Neural progenitor cell (in vitro differentiated cells): ENCODE results near the gene SLC2A14. TPM values are rescaled to one million over a fixed set of nuclear protein-coding genes. Genes with fewer than 3 reads are reported as not detected.
"Not testable (repeated sequence)": the region's sequence is repeated elsewhere in the genome, so short reads cannot be mapped to it uniquely, and the experiment has no call there.

ENCODE experiments used
- DNase-seq: peaks from one replicate; pipeline ENCODE4 v3.0.0-alpha.2; 2016; ENCODE audit warnings: low spot score
- H2AFZ ChIP-seq: fragments of 200-600 bp; sonication (generic); replicated peaks from 2 replicates; pipeline ENCODE4 v1.6.1; 2016; ENCODE audit warnings: antibody characterized with exemption
- H3F3A ChIP-seq: fragments of 200-600 bp; sonication (generic); 2 replicates; pipeline ENCODE4 v1.6.1; 2016; ENCODE audit warnings: antibody characterized with exemption, low read depth
- H3K27ac ChIP-seq: fragments of 200-600 bp; sonication (generic); 2 replicates; pipeline ENCODE4 v1.5.1; 2016; ENCODE audit warnings: mild to moderate bottlenecking
- H3K27me3 ChIP-seq: fragments of 200-600 bp; sonication (generic); 2 replicates; pipeline ENCODE4 v1.6.1; 2016; ENCODE audit warnings: mild to moderate bottlenecking, moderate library complexity
- H3K36me3 ChIP-seq: fragments of 200-600 bp; sonication (generic); 2 replicates; pipeline ENCODE4 v1.5.1; 2016
- H3K4me1 ChIP-seq: fragments of 200-600 bp; sonication (generic); 2 replicates; pipeline ENCODE4 v1.6.1; 2016; ENCODE audit warnings: mixed run types
- H3K4me2 ChIP-seq: fragments of 200-600 bp; sonication (generic); 2 replicates; pipeline ENCODE4 v1.6.1; 2016
- H3K4me3 ChIP-seq: fragments of 200-600 bp; sonication (generic); 2 replicates; pipeline ENCODE4 v1.5.1; 2016
- H3K79me2 ChIP-seq: fragments of 200-600 bp; sonication (generic); 2 replicates; pipeline ENCODE4 v1.6.1; 2016; ENCODE audit warnings: low read depth
- H3K9ac ChIP-seq: fragments of 200-600 bp; sonication (generic); 2 replicates; pipeline ENCODE4 v1.6.1; 2016
- H3K9me3 ChIP-seq: fragments of 200-600 bp; sonication (generic); 2 replicates; pipeline ENCODE4 v1.5.1; 2016; ENCODE audit warnings: low read depth
- H4K20me1 ChIP-seq: fragments of 200-600 bp; sonication (generic); 2 replicates; pipeline ENCODE4 v1.6.1; 2016; ENCODE audit warnings: low read depth
- H3K27ac Mint-ChIP-seq: 3 replicates; pipeline ENCODE4 v1.8.0; 2021; ENCODE audit warnings: mixed read lengths
- H3K27me3 Mint-ChIP-seq: 2 replicates; pipeline ENCODE4 v1.8.0; 2022; ENCODE audit warnings: low read depth, mild to moderate bottlenecking, inconsistent platforms, moderate library complexity, mixed read lengths; ENCODE audit not compliant: insufficient read depth
- H3K36me3 Mint-ChIP-seq: 3 replicates; pipeline ENCODE4 v1.8.0; 2021; ENCODE audit warnings: mixed read lengths
- H3K4me1 Mint-ChIP-seq: 3 replicates; pipeline ENCODE4 v1.8.0; 2021; ENCODE audit warnings: mixed read lengths
- H3K4me3 Mint-ChIP-seq: 3 replicates; pipeline ENCODE4 v1.8.0; 2021; ENCODE audit warnings: mild to moderate bottlenecking, moderate library complexity, mixed read lengths
- H3K9me3 Mint-ChIP-seq: 3 replicates; pipeline ENCODE4 v1.8.0; 2020; ENCODE audit warnings: mixed read lengths
- CTCF ChIP-seq: fragments of 200-600 bp; sonication (generic); IDR thresholded peaks from 2 replicates; pipeline ENCODE4 v1.5.1; 2017; ENCODE audit warnings: antibody characterized with exemption, mild to moderate bottlenecking
- EZH2 ChIP-seq: fragments of 200-600 bp; sonication (generic); IDR thresholded peaks from 2 replicates; pipeline ENCODE4 v1.6.1; 2017; ENCODE audit warnings: antibody characterized with exemption, mild to moderate bottlenecking, moderate library complexity
- EZH2phosphoT487 ChIP-seq: fragments of 200-600 bp; sonication (generic); IDR thresholded peaks from 2 replicates; pipeline ENCODE4 v1.6.1; 2017; ENCODE audit warnings: antibody characterized with exemption
- total RNA-seq: library from RNA; depleted of rRNA; stranded (reverse); fragments of >200 nt; gene quantifications from 2 replicates; pipeline ENCODE4 v1.2.3, GENCODE V29; 2015; ENCODE audit warnings: low replicate concordance

The SLC2A14 gene
- total RNA-seq, 1 donor from 2014 or later, result 0.49 TPM

- no peaks in the 10 kb centered on the region for H3K79me2 ChIP-seq
- no peak overlapping the region for H3K4me3 Mint-ChIP-seq
- H3K27ac Mint-ChIP-seq, result no peak overlapping the region
- H3K27me3 Mint-ChIP-seq, result no peaks in the 10 kb centered on the region
- H3K4me2 ChIP-seq, result no peak overlapping the region
- H3K4me1 Mint-ChIP-seq, result no peaks in the 10 kb centered on the region
- H3K36me3 ChIP-seq, result no peaks in the 10 kb centered on the region
- peaks cover 2% of the 10 kb centered on the region for H3F3A ChIP-seq
- H3K9ac ChIP-seq, result no peak overlapping the region
- no peak overlapping the region for H3K4me3 ChIP-seq
- no peaks in the 10 kb centered on the region for H3K4me1 ChIP-seq
- no peak for DNase-seq
- H2AFZ ChIP-seq, result no peak overlapping the region
- H4K20me1 ChIP-seq, result no peaks in the 10 kb centered on the region
- TF ChIP-seq CTCF (no peak), EZH2 (no peak), EZH2phosphoT487 (no peak)
- no peaks in the 10 kb centered on the region for H3K9me3 ChIP-seq
- H3K27ac ChIP-seq, result no peak overlapping the region
- no peaks in the 10 kb centered on the region for H3K27me3 ChIP-seq
- H3K36me3 Mint-ChIP-seq, result peaks cover 2% of the 10 kb centered on the region
- H3K9me3 Mint-ChIP-seq, result peaks cover 5% of the 10 kb centered on the region
Observed at GRCh38 chr12:7869137-7869536, 3.6 kb downstream of the SLC2A14 start.

DNA sequence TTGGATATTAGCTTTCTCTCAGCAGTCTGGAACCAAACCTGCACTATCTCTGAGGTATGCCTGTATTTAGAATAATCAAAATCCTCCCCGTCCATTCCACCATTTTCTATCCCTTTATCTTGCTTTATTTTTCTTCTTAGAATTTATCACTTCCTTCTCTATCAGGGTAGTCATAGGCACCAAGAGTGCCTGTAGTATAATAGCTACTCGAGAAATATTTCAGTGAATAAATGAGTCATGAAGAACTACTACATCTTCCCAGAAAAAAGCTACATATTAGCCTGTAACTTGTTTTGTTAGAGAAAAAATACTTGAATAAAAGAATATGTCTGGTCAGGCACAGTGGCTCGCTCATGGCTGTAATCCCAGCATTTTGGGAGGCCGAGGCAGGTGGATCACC is 4.3 kb downstream of the SLC2A14 start:
- Mint-ChIP-seq H3K36me3 (no peaks in the 10 kb centered on the region), H3K27me3 (no peaks in the 10 kb centered on the region), H3K9me3 (no peaks in the 10 kb centered on the region), H3K4me1 (no peaks in the 10 kb centered on the region), H3K27ac (no peak overlapping the region), H3K4me3 (no peak overlapping the region)
- H3K27ac ChIP-seq, result no peak overlapping the region
- H4K20me1 ChIP-seq, result no peaks in the 10 kb centered on the region
- H3K4me1 ChIP-seq, result no peaks in the 10 kb centered on the region
- no peak overlapping the region for H3K9ac ChIP-seq
- H3K27me3 ChIP-seq, result no peaks in the 10 kb centered on the region
- DNase-seq, result no peak
- no peaks in the 10 kb centered on the region for H3K36me3 ChIP-seq
- no peaks in the 10 kb centered on the region for H3K9me3 ChIP-seq
- no peak for TF ChIP-seq EZH2
- no peak for TF ChIP-seq EZH2phosphoT487
- TF ChIP-seq CTCF, result no peak
- no peak overlapping the region for H2AFZ ChIP-seq
- H3F3A ChIP-seq, result no peaks in the 10 kb centered on the region
- H3K79me2 ChIP-seq, result no peaks in the 10 kb centered on the region
- no peak overlapping the region for H3K4me3 ChIP-seq
- no peak overlapping the region for H3K4me2 ChIP-seq

GRCh38 chr12:7864601-7865150 is 8.0 kb downstream of the SLC2A14 start:
- H3K27ac Mint-ChIP-seq, result no peak overlapping the region

DNA sequence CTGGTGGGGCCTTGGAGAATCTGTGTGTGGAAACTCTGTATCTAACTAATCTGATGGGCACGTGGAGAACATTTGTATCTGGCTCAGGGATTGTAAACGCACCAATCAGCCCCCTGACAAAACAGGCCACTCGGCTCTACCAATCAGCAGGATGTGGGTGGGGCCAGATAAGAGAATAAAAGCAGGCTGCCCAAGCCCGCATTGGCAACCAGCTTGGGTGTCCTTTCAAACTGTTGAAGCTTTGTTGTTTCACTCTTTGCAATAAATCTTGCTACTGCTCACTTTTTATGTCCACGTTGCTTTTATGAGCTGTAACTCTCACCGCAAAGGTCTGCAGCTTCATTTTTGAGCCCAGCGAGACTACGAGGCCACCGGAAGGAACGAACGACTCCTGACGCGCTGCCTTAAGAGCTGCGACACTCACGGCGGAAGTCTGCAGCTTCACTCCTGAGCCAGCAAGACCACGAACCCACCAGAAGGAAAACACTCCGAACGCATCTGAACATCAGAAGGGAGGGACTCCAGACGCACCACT is 9.8 kb downstream of the SLC2A14 start:
- not testable (repeated sequence) for H4K20me1 ChIP-seq, H3K4me3 ChIP-seq, H3K9ac ChIP-seq, H3K79me2 ChIP-seq, H3K27me3 ChIP-seq, DNase-seq, H3K9me3 ChIP-seq, H3K4me2 ChIP-seq, H3K27me3 Mint-ChIP-seq, H3K9me3 Mint-ChIP-seq, H3K4me3 Mint-ChIP-seq, H3K36me3 Mint-ChIP-seq, H3K36me3 ChIP-seq, H3K27ac ChIP-seq, H2AFZ ChIP-seq
- Mint-ChIP-seq H3K4me1 (peaks cover 33% of the 10 kb centered on the region), H3K27ac (peak overlapping the region; percentile 89)
- H3F3A ChIP-seq, result peaks cover 30% of the 10 kb centered on the region
- peaks cover 19% of the 10 kb centered on the region for H3K4me1 ChIP-seq

More at GRCh38 chr12:7864601-7865150, 8.0 kb downstream of the SLC2A14 start:
- Histone ChIP-seq H3K9ac (no peak overlapping the region), H3K36me3 (no peaks in the 10 kb centered on the region), H2AFZ (no peak overlapping the region), H3K4me3 (no peak overlapping the region), H3K79me2 (no peaks in the 10 kb centered on the region), H3K4me2 (no peak overlapping the region), H3K9me3 (no peaks in the 10 kb centered on the region), H3K4me1 (peaks cover 11% of the 10 kb centered on the region), H4K20me1 (no peaks in the 10 kb centered on the region), H3K27ac (no peak overlapping the region), H3F3A (peaks cover 20% of the 10 kb centered on the region), H3K27me3 (no peaks in the 10 kb centered on the region)
- Mint-ChIP-seq H3K4me1 (peaks cover 23% of the 10 kb centered on the region), H3K9me3 (peaks cover 4% of the 10 kb centered on the region), H3K27me3 (peaks cover 2% of the 10 kb centered on the region), H3K4me3 (no peak overlapping the region), H3K36me3 (no peaks in the 10 kb centered on the region)
- DNase-seq, result no peak
- no peak for TF ChIP-seq EZH2phosphoT487
- no peak for TF ChIP-seq EZH2
- no peak for TF ChIP-seq CTCF

DNA sequence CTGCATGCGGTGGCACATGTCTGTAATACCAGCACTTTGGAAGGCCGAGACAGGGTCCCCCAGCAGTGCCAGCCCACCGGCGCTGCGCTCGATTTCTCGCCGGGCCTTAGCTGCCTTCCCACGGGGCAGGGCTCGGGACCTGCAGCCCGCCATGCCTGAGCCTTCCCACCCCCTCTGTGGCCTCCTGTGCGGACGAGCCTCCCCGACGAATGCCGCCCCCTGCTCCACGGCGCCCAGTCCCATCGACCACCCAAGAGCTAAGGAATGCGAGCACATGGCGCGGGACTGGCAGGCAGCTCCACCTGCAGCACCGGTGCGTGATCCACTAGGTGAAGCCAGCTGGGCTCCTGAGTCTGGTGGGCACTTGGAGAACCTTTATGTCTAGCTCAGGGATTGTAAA is 10.4 kb downstream of the SLC2A14 start:
- not testable (repeated sequence) for H4K20me1 ChIP-seq, H3K79me2 ChIP-seq, H3K4me2 ChIP-seq, H3K36me3 ChIP-seq, H3K4me3 ChIP-seq, H3K9ac ChIP-seq, H3K27ac ChIP-seq, H3K9me3 Mint-ChIP-seq, H3K4me3 Mint-ChIP-seq, H3K27me3 Mint-ChIP-seq, H3K36me3 Mint-ChIP-seq, H3K27me3 ChIP-seq, H3K9me3 ChIP-seq, H2AFZ ChIP-seq, DNase-seq
- Histone ChIP-seq H3F3A (peaks cover 30% of the 10 kb centered on the region), H3K4me1 (peaks cover 19% of the 10 kb centered on the region)
- H3K4me1 Mint-ChIP-seq, result peaks cover 33% of the 10 kb centered on the region
- peak overlapping the region; percentile 78 for H3K27ac Mint-ChIP-seq
